GM21825 (cell line): ENCODE measurements around the gene FGGY.
"Not testable (repeated sequence)": the region's sequence is repeated elsewhere in the genome, so short reads cannot be mapped to it uniquely, and the experiment has no call there.

Source experiments
- ATAC-seq: cut with Tn5 transposase; IDR thresholded peaks from one replicate; pipeline ENCODE4 v1.9.1; 2021; ENCODE audit warnings: mild to moderate bottlenecking, moderate library complexity; ENCODE audit not compliant: unreplicated experiment

The FGGY gene

DNA sequence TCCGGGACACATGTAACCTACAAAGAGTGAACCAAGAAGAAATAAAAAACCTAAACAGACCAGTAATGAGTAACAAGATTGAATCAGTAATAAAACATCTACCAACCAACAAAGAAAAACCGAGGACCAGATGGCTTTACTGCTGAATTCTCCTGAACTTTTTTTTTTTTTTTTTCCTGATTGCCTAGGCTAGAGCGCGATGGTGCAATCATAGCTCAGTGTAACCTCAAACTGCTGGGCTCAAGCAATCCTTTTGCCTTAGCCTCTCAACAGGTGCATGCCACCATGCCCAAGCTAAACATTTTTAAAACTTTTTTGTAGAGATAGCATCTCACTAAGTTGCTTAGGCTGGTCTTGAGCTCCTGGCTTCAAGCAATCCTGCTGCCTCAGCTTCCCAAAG is 11.2 kb upstream of the FGGY start:
- no peak for ATAC-seq

DNA sequence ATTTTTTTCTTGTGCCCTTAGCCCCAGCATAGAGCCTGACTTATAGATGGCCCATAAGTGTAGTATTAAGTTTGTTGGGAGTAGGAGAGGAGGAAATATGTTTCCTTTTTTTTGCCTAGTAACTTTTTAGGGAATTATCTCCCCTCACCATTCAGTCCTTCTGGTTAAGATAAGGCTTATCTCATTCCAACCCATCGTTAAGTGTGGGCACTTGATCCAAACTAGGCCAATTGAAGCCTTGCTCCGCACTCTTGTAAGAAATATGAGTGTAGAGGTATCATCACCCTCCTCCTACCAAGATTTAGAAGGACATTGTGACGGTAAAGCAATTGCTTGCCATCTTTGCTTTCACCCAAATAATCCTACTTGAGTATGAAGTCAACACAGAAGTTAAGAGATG is 8.8 kb upstream of the FGGY start:
- no peak for ATAC-seq

DNA sequence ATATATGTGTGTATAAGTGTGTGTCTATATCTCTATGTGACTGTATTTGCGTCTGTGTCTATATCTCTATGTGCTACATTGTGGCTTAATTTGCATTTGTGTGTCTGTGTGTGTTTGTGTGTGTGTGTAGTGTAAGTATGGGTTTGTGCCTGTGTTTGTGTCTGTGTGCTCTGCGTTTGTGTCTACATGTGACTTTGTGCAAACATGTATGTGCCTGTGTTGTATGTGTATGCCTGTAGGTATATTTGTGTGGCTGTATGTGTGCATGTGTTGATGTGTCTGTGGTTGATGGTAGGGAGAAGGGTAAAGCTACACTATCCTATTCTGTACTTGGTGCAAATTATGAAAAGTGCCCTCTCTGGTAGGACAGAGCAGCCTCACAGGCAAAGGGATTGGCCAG is 7.3 kb upstream of the FGGY start:
- ATAC-seq = no peak

DNA sequence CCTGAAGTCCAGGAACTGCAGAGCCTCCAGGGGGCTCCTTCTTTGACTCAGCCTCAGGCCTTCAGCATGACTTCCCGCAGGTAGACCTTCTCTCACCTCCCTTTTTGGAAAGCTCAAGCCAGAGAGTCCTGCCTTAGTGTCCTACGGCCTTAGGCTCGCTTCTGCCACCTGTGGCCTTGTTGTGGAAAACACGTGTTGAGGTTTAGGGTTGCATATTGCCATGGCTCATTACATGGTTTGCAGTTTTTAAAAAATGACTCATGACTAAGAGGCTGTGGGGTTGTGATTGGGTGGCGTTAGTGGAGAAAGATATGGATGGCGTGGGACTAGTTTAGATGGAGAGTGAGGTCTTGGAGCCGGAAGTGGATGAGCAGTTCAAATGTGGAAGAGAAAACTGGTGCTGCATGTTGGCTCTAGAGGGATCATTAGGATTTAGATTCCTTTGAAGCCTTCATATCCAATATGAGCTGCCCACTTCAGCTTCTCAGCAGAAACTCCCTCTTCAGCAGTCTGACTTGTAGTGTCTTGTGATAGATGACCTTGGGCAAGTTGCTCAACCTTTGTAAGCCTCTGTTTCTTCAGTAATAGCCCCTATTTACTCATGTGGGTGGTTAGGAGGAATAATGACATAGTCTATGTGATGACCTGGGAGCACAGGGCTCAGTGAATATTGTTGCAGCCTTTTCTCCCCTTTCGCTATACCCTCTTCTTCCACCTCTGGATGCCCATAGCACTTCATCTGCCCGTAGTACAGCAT is 6.5 kb upstream of the FGGY start:
- ATAC-seq = peak; percentile 64

DNA sequence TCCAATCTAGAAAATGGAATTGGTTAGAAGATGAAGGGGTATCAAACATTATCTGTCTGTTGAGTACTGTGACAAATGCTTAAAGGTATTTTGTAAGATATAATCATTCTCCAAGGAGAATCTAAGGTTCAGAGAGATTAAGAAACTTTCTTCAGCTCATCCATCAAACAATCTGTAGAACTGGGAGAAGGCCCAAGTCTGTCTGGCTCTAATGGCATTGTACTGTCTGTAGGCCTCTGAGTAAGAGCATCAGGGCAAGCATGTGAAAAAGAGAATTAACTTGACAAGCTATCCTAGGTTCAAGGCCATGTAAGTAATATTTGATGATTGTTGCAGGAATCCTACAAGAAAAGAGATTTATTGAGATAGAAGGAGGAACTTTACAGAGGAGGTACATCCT is 5.3 kb upstream of the FGGY start:
- no peak for ATAC-seq

DNA sequence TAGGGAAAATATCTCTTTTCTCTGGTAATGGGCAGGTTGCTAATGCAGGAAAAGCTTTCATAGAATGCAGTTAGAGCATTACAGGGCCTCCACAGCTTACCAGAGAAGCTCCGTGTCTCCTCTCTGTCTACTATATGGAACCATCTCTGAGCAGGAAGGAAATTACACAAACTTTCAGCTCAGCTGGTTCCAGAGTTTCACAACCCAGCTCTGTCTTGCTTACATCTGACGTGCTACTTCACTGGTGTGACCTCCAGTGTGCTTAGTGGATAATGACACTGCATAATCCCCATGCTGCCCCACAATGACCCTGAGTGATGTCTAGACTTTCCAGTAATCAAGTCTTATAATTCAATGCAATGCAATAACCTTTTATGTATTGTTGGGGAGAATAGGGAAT is 4.3 kb upstream of the FGGY start:
- ATAC-seq = peak; percentile 25

DNA sequence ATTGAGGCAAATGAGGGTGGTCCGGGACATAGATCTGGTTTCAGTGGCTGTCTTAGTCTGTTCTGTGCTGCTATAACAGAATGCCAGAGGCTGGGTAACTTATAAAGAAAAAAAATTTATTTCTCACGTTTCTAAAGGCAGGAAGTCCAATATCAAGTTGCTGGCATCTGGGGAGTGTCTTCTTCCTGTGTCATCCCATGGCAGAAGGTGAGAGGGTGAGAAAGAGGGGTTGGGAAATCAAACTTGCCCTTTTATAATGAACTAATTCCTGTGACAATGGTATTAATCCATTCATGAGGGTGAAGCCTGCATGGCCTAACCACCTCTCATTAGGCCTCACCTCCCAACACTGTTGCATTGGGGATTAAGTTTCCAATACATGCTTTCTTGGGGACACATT is 3.7 kb upstream of the FGGY start:
- no peak for ATAC-seq

DNA sequence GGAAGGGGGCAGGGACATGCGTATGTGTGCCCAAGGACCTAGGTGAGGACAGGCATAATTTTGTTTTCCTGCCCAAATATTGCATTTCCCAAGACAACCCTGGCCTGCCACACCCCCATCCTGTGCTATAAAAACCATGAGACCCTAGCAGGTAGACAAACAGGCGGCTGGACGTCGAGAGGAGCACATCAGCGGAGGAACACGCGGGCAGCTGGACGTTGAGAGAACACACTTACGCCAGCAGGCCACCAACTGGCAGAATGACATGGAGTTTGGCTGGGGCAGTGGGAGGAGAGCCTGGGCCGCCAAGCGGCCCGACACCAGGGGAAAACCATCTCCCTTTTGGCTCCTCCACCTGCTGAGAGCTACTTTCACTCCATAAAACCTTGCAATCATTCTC is 3.0 kb upstream of the FGGY start:
- ATAC-seq = no peak

DNA sequence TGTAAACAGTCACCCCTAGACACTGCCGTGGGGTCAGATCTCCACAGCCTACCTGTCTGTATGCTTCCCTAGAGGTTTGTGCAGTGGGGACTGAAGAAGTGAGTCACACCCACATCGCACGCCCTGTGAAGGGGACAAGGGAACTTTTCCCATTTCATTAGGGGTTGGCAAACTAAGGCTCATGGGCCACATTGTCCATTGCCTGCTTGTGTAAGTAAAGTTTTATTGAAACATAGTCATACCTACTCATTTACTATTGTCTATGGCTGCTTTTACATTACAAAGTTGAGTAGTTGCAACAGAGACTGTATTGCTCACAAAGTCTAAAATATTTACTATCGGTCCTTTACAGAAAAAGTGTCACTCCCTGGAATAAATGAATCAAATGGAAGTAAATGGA is 2.5 kb upstream of the FGGY start:
- no peak for ATAC-seq

DNA sequence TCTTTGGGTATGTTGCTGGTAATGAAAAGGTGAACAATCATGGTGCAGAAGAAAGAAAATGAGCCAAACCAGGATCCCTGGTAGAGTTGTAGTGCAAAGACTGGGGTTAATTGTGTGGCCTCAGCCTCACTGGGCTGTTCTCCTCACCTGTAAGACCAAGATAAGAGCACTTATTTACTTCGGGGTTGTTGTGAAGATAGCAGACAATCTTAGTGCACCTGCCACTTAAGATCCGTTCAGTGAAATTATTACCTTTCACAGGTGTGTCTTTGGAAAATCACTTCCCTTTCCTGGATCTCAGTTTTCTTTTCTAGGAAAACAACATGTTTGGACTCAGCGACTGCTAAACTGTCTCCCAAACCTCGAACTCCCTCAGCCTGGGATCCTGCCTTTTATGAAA is 1.3 kb upstream of the FGGY start:
- no peak for ATAC-seq

DNA sequence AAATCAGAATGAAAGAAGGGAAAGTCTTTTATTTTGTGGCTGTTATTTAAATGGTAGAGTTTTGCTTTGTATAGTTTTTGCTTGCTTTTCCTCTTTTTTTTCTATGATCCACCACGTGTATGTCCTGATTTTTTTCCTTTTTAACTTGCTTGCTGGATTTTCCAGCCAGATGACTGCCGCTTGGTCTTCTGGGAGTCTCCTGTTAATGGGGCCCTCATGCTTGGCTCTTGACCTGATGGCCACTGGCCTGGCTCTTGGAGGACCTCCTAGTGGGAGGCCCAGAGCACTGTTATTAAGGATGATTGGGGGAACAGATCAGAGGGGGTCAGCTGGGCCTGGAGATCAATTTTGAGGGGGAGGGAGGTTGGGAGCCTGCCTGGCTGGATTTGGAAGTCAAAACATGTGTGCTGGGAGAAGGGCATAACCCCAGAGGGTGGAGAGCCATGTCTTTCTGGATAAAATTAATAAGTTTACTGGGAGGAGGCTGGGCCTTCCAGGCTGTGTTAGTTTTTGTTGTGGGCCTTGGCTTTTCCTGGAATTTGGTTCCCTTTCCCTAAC is 1.2 kb downstream of the FGGY start:
- ATAC-seq = no peak

DNA sequence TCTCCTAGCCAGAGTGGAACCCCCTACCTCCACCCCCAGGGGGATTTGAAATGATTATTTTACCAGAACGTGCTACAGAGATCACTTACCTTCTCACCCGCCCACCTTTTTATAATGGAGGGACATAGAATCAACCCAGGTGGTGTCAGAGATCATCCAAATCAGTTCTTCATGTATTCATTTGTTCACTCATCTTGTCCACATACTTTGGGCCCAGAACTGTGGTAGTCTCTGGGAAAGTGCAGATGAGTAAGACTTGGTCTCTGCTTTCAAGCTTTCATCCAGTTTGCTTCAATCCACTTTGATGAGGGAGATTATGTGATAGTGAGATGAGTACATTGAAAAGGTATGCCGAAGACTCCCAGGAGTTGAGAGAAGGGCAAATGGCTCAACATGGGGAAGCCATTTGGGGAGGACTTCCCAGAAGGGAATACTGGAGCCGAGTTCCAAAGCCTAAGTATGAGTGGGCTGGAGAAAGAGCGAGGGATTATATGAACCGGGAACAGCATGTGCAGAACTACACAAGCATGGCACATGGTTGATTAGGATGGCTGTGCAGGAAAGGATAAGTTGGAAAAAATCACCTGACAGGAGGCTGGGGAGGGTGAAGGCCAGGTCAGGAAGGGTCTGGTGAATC is 1.9 kb downstream of the FGGY start:
- ATAC-seq = no peak

DNA sequence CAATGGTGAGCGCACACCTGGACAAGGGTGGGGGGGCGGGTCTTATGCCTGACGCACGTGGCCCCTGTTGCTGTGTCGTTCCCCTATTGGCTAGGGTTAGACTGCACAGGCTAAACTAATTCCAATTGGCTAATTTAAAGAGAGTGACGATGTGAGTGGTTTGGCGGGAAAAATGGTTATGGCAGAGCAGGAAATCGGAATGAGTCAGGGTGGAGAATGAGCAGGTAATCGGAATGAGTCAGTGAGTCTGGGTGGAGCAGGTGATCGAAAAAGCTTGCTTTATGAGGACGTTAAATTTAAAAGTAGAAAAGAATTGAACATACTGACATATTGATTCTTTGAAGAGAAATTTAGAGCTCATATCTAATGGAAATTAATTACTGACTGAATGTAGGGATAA is 2.8 kb downstream of the FGGY start:
- not testable (repeated sequence) for ATAC-seq

DNA sequence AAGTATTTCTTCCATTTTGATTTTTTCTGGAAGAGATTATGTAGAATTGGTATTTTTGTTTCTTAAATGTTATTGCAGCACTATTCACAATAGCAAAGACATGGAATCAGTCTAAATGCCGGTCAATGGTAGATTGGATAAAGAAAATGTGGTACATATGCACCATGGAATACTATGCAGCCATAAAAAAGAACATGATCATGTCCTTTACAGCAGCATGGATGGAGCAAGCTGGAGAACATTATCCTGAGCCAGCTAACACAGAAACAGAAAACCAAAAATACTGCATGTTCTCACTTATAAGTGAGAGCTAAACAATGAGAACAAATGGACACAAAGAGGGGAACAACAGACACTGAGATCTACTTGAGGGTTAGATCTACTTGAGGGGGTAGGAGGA is 5.4 kb downstream of the FGGY start:
- no peak for ATAC-seq

DNA sequence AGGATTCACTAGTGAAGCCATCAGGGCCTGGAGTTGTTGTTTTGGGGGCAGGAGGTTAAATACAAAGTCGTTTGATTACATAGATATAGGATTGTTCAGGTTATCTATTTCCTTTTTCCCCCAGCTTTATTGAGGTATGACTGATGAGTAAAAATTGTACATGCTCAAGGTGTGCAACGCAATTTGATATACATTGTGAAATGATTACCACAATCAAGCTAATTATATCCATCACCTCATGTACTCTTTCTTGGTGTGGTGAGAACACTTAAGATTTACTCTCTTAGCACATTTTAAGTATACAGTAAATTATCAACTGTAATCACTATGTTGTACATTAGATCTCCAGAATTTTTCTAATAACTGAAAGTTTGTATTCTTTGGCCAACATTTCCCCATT is 6.0 kb downstream of the FGGY start:
- no peak for ATAC-seq

DNA sequence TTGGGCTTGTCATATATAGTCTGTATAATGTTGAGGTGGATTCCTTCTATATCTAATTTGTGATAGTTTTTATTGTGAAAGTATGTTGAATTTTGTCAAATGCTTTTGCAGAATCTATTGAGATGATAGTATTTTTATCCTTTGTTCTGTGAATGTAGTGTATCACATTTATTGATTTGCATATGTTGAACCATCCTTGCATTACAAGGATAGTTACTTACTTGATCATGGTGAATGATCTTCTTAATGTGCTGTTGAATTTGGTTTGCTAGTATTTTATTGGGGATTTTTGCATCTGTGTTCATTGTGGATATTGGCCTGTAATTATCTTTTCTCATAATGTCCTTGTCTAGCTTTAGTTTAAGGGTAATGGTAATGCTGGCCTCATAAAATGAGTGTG is 8.3 kb downstream of the FGGY start:
- ATAC-seq = no peak

DNA sequence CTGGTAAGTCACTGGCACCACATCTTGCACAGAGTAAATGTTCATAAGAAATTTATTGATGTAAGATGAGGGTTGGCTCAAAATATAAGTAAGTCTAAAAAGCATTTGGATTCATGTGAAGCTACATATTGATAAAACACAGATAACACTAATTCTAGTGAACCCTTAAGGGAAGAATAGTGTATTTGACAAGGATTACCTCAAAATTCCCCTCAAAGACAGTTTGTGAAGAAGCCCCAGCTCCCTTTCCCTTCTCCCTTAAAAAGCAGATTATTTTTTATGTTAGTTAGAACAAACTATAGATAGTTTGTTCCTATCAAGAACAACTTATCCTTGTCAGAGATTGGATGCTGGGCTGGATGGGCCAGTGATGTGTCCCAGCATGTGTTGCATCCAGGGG is 10.7 kb downstream of the FGGY start:
- ATAC-seq = no peak

DNA sequence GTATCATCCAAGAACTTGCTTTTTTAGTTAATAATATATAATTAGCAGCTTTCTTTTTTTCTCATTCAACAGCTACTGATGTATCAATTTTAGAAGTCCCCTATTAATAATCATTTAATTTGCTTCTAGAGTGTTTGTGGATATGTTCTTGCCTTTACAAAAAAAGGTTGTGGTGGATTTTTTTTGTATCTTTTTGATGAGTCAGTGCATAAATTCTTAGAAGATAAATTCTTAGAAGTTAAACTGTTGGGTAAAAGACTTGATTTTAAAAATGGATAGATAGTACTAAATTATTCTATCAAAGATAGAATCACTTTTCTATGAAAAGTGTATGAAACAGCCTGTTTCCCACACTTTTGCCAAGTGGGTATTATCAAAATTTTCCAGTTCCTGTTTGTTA is 11.9 kb downstream of the FGGY start:
- no peak for ATAC-seq

DNA sequence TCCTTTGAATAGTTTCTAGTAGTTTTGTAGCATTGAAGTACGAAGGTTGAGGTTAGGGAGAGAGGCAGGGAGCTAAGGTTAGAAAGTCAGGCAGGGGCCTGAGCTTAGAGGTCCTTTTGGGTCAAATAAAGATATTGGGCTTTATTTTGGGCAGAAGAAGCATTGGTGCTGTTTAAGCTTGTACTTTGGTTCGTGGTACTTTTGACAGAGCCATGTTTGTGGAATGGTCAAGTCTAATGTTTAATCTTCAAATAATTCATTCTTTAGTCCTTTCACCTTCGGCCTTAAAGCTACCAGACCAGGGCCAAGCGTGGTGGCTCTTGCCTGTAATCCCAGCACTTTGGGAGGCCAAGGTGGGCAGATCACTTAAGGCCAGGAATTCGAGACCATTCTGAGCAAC is 12.5 kb downstream of the FGGY start:
- no peak for ATAC-seq

DNA sequence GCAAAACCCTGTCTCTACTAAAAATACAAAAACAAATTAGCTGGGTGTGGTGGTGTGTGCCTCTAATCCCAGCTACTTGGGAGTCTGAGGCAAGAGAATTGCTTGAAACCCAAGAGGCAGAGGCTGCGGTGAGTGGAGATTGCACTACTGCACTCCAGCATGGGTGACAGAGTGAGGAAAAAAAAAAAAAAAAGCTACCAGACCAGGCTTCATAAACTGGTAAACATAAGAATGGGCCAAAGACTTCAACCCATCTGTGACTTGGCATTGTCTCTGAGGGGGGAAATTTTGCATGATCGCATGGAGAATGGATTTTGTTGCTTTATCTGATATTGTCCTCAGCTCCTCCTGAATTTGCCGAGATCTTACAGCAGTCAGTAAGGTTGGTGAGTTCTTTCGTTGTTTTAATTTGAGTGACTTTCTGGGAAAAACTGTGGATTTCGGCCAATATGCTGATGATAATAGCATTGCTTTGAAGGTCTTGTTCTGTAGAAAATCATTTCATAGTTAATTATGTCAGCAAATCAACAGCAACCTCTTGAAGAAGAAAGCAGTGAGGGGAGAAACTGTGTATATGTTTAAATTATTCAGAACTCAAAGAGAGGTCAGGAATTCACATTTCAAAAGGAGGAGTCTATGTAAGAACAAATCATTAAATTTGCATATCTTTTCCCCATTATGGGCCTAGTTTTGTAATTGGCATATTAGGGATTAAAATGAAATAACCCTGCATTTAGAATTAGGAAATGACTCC is 13.1 kb downstream of the FGGY start:
- no peak for ATAC-seq

DNA sequence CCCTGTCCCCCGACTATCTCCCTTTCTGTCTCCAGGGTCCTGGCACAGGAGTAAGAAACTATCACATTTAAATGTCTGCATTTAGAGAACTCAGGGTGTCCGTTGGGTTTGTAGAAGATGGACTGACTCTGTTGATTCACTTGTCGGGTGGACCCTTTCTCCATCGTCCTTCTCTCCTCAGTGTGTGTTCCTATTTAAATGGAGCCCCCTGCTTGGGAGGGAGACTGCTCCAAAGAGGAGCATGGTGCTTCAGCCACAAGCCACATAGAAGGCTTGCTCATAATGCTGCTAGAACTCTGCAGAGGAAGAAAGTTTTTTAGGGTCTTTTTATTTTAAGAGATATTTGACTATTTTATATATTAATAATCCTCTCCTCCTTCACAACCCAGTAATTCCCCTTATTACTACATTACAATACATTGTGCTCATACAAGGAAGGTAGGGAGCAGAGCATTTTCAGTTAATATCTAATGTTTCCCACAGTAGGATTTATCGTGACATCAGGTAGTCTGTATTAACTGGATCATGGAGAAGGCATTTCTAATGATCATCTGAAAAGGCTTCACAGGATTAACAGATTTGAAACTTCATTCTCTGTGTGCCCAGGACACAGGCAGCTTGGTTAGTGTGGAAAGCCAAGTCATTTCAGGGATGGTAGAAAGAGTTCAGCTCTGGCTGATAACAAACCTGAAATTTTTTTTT is 13.8 kb downstream of the FGGY start:
- ATAC-seq = no peak
